ENCODE results near the gene GALNT8.

Gene GALNT8

GRCh38 chr12:4800555-4800954 is 80.4 kb downstream of the GALNT8 start:
- DNase-seq: no peak

DNA sequence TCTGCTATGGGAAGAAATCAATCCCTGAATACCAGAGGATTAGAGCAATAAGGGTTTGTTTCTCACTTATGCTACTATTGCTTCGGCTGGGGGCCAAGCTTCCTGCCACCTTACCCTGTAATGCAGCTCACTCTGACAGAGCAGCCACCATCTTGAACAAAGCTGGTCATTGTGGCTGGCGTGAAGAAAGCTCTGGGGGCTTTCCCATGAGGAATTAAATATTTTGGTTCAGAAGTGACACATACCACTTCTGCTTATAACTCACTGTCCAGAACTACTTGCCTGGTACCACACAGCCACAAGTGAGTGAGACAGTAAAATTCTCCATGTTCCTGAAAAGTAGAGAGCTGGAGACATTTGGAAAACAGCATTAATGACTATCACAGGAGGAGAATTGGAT is 82.6 kb downstream of the GALNT8 start:
- no peak for DNase-seq

- DNase-seq: no peak
These were observed 86.4 kb downstream of the GALNT8 start for GRCh38 chr12:4806439-4807115.

DNA sequence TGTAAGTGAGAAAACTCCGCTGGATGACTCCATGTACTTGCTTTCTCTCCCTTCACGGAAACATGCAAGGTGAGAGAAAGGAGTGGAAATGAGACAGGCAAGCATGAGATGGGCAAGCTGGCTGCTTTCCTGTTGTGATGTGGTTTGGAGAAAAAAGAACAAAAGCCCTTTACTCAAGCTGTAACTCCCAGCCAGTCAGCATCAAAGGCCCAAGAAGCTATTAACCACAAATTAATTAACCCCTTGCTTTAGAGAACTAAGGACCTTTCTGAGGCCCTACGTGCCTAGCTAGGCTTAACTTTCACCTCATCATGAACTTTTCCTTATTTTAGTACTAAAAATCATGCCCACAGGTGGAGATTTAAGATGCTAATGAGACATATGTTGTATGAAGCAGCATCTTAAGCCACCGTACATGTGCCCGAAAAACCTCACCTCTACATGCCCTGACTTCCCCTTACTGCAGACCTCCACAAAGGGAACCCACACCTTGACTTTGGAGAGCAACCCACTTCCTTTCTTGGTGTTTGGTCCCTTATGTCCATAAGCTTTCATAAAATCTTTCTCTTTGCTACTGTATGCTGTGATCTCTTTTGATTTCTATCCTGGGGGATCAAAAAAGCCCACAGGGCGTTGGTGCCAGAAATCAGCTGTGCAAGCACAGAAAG is 87.0 kb downstream of the GALNT8 start:
- DNase-seq: no peak

DNA sequence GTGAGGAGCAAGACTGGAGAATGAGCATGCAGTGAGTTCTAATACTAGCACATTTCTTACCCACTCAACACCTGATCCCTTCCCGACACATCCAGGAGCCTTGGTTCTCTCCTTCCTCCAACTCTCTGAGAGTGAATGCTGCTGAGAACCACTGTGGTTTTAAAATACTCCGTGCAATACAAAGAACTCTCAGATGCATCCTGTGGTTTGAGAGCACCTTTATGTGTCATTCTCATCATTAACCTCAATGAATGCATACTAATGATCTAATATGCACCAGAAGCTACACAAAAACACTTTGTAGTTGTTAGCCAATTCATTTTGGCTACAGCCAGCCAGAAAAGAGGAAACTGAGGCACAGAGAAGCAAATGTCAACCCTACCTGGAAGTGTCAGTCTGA is 87.6 kb downstream of the GALNT8 start:
- no peak for DNase-seq

- DNase-seq: no peak
These were observed 88.8 kb downstream of the GALNT8 start for GRCh38 chr12:4809013-4809448.

- no peak for DNase-seq
These were observed 89.4 kb downstream of the GALNT8 start for GRCh38 chr12:4809449-4810218.

GRCh38 chr12:4810219-4810671 is 90.0 kb downstream of the GALNT8 start:
- DNase-seq: no peak

DNA sequence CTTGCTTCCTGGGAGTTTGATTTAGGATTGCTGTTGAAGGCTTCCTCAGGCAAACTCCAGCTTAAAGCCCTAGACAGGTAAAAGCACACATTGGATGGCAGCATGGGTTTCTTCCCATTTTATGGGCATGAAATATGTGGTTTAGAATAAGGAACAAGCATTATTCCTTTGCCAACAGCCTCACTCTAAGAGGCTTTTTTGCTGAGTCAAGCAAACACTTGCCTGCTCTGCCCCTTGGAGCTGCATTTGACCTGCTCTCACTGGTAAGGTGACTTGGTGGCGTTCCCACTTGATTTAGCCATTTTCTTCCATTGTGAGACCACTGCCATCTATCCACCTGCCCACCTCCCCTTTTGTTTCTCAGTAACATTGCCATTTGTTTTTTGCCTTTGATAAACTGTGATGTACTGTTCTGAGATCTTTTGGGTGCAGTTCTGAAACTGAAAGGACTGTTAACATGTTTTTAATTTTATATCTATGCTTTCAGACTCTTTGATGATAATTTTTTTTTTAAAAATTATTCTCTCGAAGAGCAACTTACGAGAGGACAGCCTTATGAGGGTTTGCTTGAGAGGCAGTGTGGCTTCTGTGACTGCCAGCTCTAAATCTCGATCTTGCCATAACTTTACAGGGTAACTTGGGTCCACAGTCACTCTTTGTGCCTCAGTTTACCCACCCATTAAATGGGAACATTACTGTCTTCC is 92.6 kb downstream of the GALNT8 start:
- no peak for DNase-seq

- no peak for DNase-seq
These were observed 93.5 kb downstream of the GALNT8 start for GRCh38 chr12:4813741-4814140.

DNA sequence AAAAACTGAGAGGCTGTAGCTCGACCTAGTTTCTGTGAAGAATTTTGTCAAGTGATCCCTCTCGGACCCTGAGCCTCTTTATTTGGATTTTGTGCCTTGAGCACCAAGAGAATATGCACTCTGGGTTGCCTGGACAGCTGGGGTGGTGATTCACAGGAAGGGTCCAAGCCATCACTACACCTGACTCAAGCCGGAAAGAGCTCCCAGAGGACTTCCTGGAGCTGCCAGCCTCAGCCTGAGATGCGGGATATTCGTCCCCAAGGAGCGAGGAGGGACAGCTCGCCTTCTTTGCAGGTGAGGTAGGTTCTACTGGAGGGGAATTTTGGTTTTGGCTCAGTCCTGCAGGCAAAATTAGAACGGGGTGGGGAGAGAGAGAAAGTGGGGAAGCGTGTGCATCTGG is 94.3 kb downstream of the GALNT8 start:
- no peak for DNase-seq

DNA sequence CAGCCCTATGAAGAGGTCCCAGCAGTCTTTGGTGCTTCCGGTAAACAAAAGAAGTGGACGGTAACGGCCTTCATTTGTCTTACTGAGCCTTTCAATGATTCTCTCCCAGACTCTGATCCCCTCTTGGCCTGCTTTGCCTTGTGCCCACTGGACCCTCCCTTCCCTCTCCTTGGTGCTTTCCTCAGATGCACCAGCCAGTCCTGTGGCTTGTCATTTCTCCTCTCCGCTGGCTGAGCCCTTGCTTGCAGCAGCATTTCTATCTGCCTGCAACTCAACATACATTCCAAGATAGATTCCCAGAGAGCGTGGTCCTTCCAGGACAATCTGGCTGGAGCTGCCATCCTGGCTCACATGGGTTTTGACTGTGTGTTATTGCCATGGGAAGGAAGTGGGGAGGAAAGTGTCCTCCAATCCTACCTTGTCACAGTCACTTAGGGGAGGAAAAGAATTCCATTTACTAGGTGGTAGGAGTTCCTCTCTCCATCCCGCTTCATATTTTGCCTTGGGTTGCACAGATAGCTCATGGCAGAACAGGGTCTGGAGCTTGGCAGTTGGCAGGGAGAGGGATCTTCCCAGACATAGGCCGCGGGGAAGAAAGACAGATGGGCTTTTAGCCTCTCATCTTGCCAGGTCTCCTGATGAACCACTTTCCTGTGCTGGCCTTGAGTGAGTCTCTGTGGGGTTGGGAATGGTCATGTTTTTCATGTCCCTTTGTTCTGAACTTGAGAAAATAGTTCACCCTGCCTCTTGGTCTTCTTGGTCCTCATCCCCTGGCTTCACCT is 96.7 kb downstream of the GALNT8 start:
- DNase-seq: no peak

DNA sequence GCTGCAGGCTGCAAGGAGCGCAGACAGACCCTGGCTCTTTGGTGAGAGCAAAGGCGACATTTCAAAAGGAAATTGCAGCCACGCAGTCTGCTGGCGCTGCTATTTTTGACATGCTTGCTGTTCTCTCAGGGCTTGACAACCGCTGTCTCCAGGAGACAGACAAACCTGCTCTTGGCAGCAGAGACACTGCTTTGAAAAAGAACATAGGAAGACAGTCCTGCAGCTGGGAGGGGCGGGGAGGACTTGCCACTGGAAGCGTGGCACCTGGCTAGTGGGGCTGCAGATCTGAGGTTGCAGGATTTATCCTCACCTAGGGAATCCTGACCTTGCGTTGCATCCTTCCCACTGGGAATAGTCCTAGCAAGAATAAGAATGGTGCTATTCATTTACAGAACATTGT is 97.7 kb downstream of the GALNT8 start:
- no peak for DNase-seq

GRCh38 chr12:4819654-4820053 is 99.5 kb downstream of the GALNT8 start:
- DNase-seq: no peak

DNA sequence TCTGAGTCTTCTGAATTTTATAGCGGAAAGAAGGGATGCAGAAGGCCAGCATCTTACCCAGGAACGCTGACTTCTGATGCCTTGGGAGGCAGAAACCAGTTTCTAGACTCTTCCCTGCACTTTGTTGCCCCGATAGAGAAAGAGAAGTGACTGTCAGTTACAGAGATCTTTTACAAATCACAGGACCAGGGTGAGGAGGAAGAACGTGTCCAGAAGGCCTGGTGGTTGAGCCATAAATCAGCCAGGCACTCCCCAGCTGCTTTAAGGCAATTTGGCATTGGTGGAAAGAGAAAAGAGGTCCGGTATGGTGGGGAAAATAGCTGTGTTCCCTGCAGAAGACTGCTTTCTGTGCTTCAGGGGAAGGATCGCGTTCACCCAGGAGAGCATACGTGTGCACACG is 100.8 kb downstream of the GALNT8 start:
- no peak for DNase-seq

Data from kidney glomerular epithelial cell (primary cell).